GM12878 (cell line): ENCODE data around the gene VTA1. TPM values are rescaled to one million over a fixed set of nuclear protein-coding genes. Genes with fewer than 3 reads are reported as not detected.

Experiments
- ATAC-seq: fragments of 200-7000 bp; cut with Tn5 transposase; 3 replicates; pipeline ENCODE4 v1.9.1; 2020; ENCODE audit warnings: mild to moderate bottlenecking, moderate library complexity
- BruUV-seq: library from RNA; stranded (reverse); fragments of 400-500 nt; replicated peaks from 2 replicates; lab custom pipeline; 2021; lab: Mats Ljungman, UMichigan
- CTCF ChIA-PET: fragments of 300-600 bp; sonication (Branson Sonifier 250); formaldehyde crosslinking; extraction: SDS; loops from one replicate; lab custom pipeline; 2021; ENCODE audit warnings: inconsistent platforms; lab: Yijun Ruan, JAX
- POLR2A ChIA-PET: fragments of 350-600 bp; formaldehyde crosslinking; extraction: SDS; loops from one replicate; lab custom pipeline; 2021; ENCODE audit warnings: inconsistent platforms; lab: Charles Lee
- RAD21 ChIA-PET: fragments of 300-600 bp; sonication (Branson Sonifier 250); formaldehyde crosslinking; loops from one replicate; lab custom pipeline; 2023; ENCODE audit warnings: antibody characterized with exemption; ENCODE audit not compliant: unreplicated experiment; lab: Charles Lee
- SMC1A ChIA-PET: fragments of 300-600 bp; sonication (Branson Sonifier 250); formaldehyde crosslinking; loops from one replicate; lab custom pipeline; 2023; ENCODE audit not compliant: unreplicated experiment, uncharacterized antibody; lab: Charles Lee
- DNase-seq: peaks from one replicate; pipeline ENCODE4 v3.0.0-alpha.2; 2011; ENCODE audit warnings: low read depth, low spot score
- FAIRE-seq: peaks from 3 replicates; lab custom pipeline; 2011; peaks lifted over from hg19 to GRCh38; lab: Jason Lieb, UNC
- H2AFZ ChIP-seq: 2 replicates; pipeline ENCODE4 v1.6.0; 2011; ENCODE audit warnings: low read depth, low read length, control low read depth; ENCODE audit not compliant: control insufficient read depth
- H3K27ac ChIP-seq: 2 replicates; pipeline ENCODE4 v1.5.1; 2011; ENCODE audit warnings: control low read depth; ENCODE audit not compliant: control insufficient read depth, insufficient read depth
- H3K27me3 ChIP-seq, 2 experiments: replicated peaks in 1 of 2; 2 replicates each; pipeline versions ENCODE4 v1.6.0 to v1.6.1; 2011; ENCODE audit warnings: low read length in 1 of 2; ENCODE audit not compliant: control insufficient read depth in 2 of 2, insufficient read depth in 2 of 2
- H3K36me3 ChIP-seq, 2 experiments: 2 replicates each; pipeline ENCODE4 v1.5.1; 2011; ENCODE audit warnings: low read length in 1 of 2; ENCODE audit not compliant: control insufficient read depth in 2 of 2, insufficient read depth in 2 of 2
- H3K4me1 ChIP-seq: 2 replicates; pipeline ENCODE4 v1.6.1; 2011; ENCODE audit warnings: mild to moderate bottlenecking, low read length, moderate library complexity, mixed read lengths; ENCODE audit not compliant: control insufficient read depth, insufficient read depth
- H3K4me2 ChIP-seq: 2 replicates; pipeline ENCODE4 v1.6.0; 2011; ENCODE audit warnings: control low read depth; ENCODE audit not compliant: control insufficient read depth, insufficient read depth
- H3K4me3 ChIP-seq: fragments of 200-600 bp; sonication (generic); 2 replicates; pipeline ENCODE4 v1.5.1; 2016
- H3K79me2 ChIP-seq: 2 replicates; pipeline ENCODE4 v1.6.0; 2011; ENCODE audit warnings: low read length; ENCODE audit not compliant: control insufficient read depth, insufficient read depth
- H3K9ac ChIP-seq: 2 replicates; pipeline ENCODE4 v1.8.0; 2011; ENCODE audit warnings: low read length, control low read depth, mixed read lengths; ENCODE audit not compliant: control insufficient read depth, insufficient read depth
- H3K9me3 ChIP-seq: replicated peaks from 3 replicates; pipeline ENCODE4 v1.5.1; 2011; ENCODE audit warnings: mild to moderate bottlenecking, low read length; ENCODE audit not compliant: control insufficient read depth, insufficient read depth
- H4K20me1 ChIP-seq: 2 replicates; pipeline ENCODE4 v1.6.0; 2011; ENCODE audit not compliant: control insufficient read depth, insufficient read depth
- CHD1 ChIP-seq: IDR thresholded peaks from 2 replicates; pipeline ENCODE4 v1.6.1; 2012; ENCODE audit warnings: low read depth, low read length, improper control_type of control experiment
- FOS ChIP-seq: IDR thresholded peaks from 3 replicates; pipeline ENCODE4 v1.6.1; 2011; ENCODE audit warnings: borderline replicate concordance; ENCODE audit not compliant: insufficient read length; ENCODE audit errors: extremely low read depth
- FOXM1 ChIP-seq: IDR thresholded peaks from 2 replicates; pipeline ENCODE4 v1.6.1; 2012; ENCODE audit warnings: low read depth, mild to moderate bottlenecking, inconsistent platforms, low read length, moderate library complexity
- TAF1 ChIP-seq: IDR thresholded peaks from 2 replicates; pipeline ENCODE4 v1.6.1; 2011; ENCODE audit warnings: mild to moderate bottlenecking, low read depth, low read length, borderline replicate concordance
- WRNIP1 ChIP-seq: IDR thresholded peaks from 2 replicates; pipeline ENCODE4 v1.6.1; 2011; ENCODE audit warnings: low read depth, low read length, improper control_type of control experiment, borderline replicate concordance
- ZNF217 ChIP-seq: fragments of 450-650 bp; IDR thresholded peaks from 2 replicates; pipeline ENCODE4 v1.6.1; 2017; ENCODE audit warnings: antibody characterized with exemption, mild to moderate bottlenecking
- ZNF384 ChIP-seq: IDR thresholded peaks from 2 replicates; pipeline ENCODE4 v1.6.1; 2012; ENCODE audit warnings: low read depth, mild to moderate bottlenecking, low read length, improper control_type of control experiment, borderline replicate concordance
- WGBS: methylation state at CpG from one replicate; pipeline ENCODE4 v1.1.6; 2016; ENCODE audit warnings: low lambda C conversion rate; ENCODE audit not compliant: insufficient replicate concordance, insufficient coverage; ENCODE audit errors: missing lambda C conversion rate; 5-methylcytosine and 5-hydroxymethylcytosine counted together
- in situ Hi-C: fragments of 300-500 bp; cut with MboI; formaldehyde crosslinking; loops from 9 replicates; pipeline ENCODE4 v1.14.3; 2018; ENCODE audit warnings: mixed read lengths
- intact Hi-C: fragments of 100-400 bp; cut with micrococcal nuclease; formaldehyde crosslinking; loops from one replicate; pipeline ENCODE4 v1.14.2; 2022; ENCODE audit not compliant: unreplicated experiment
- polyA plus RNA-seq, 11 experiments: library from polyadenylated mRNA; depleted of rRNA in 4 of 11; unstranded in 6 of 11; stranded (reverse) in 5 of 11; fragments of >200 nt; fragmentation: Nextera tagmentation in 4 of 11; fragmentation: Illumina TruSeq in 1 of 11; extraction: Ambion mirVana in 4 of 11; extraction: Trizol in 1 of 11; gene quantifications; 1 replicate in 1 of 11; 2 replicates in 10 of 11; pipeline versions ENCODE4 v1.2.1 to v1.2.3, GENCODE V29; 2011 to 2016; ENCODE audit warnings: inconsistent platforms in 2 of 11, missing spikeins in 2 of 11, low read depth in 1 of 11
- total RNA-seq, 4 experiments: library from RNA; depleted of rRNA in 3 of 4; stranded (reverse); fragments of >200 nt in 3 of 4; fragmentation: Illumina TruSeq in 1 of 4; extraction: Trizol in 1 of 4; gene quantifications; 2 replicates each; pipeline versions ENCODE4 v1.2.1 to v1.2.3, GENCODE V29; 2013 to 2021
- TF ChIP-seq, protein P1 (sequence below): fragments of 450-650 bp; formaldehyde crosslinking; IDR thresholded peaks from 2 replicates; pipeline ENCODE4 v1.5.0; 2022; ENCODE audit warnings: mild to moderate bottlenecking, missing genetic modification characterization

Gene VTA1
- total and polyA plus RNA-seq, 10 of the 15 experiments (the other 5 are each of a cell fraction or from before 2014, with no cell fraction given): 48.3 to 126 (median 90.7) TPM

GRCh38 chr6:142222022-142222421 lies 75.0 kb downstream of the VTA1 start:
- H3K4me2 ChIP-seq: no peak overlapping the region
- POLR2A ChIA-PET: no interaction called here
- CTCF ChIA-PET: interaction anchor here (0.7 to 2.0 kb wide), 3 partner anchors 15 to 75 kb away, joined by 3 to 6 read pairs (median 5); partner anchors contain the start of genes NMBR and VTA1
- FAIRE-seq: no peak
- SMC1A ChIA-PET: interaction anchor here (1.0 kb wide), 1 partner anchor 14 kb away, joined by 3 read pairs; no protein-coding TSS in a partner anchor
- WGBS: 94% methylated on average over 6 of the region's 6 CpGs
- no peak overlapping the region for H2AFZ ChIP-seq
- no peaks in the 10 kb centered on the region for H3K27me3 ChIP-seq
- in situ Hi-C loops (no loop called here), intact Hi-C loops (no loop called here)
- H3K27ac ChIP-seq: no peak overlapping the region
- ATAC-seq: no peak
- no peak overlapping the region for H3K4me3 ChIP-seq
- RAD21 ChIA-PET: no interaction called here
- no peaks in the 10 kb centered on the region for H3K4me1 ChIP-seq
- H3K36me3 ChIP-seq: no peaks in the 10 kb centered on the region; a peak in 1 of 4 replicates
- no peak for TF ChIP-seq CHD1
- no peak for TF ChIP-seq TAF1
- no peak for TF ChIP-seq ZNF384
- no peak for TF ChIP-seq ZNF217
- TF ChIP-seq, protein P1, sequence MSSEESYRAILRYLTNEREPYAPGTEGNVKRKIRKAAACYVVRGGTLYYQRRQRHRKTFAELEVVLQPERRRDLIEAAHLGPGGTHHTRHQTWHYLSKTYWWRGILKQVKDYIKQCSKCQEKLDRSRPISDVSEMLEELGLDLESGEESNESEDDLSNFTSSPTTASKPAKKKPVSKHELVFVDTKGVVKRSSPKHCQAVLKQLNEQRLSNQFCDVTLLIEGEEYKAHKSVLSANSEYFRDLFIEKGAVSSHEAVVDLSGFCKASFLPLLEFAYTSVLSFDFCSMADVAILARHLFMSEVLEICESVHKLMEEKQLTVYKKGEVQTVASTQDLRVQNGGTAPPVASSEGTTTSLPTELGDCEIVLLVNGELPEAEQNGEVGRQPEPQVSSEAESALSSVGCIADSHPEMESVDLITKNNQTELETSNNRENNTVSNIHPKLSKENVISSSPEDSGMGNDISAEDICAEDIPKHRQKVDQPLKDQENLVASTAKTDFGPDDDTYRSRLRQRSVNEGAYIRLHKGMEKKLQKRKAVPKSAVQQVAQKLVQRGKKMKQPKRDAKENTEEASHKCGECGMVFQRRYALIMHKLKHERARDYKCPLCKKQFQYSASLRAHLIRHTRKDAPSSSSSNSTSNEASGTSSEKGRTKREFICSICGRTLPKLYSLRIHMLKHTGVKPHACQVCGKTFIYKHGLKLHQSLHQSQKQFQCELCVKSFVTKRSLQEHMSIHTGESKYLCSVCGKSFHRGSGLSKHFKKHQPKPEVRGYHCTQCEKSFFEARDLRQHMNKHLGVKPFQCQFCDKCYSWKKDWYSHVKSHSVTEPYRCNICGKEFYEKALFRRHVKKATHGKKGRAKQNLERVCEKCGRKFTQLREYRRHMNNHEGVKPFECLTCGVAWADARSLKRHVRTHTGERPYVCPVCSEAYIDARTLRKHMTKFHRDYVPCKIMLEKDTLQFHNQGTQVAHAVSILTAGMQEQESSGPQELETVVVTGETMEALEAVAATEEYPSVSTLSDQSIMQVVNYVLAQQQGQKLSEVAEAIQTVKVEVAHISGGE (CRISPR knock-in tag): no peak
- no peak for TF ChIP-seq WRNIP1
- TF ChIP-seq FOS: no peak
- TF ChIP-seq FOXM1: no peak
- H3K9me3 ChIP-seq: no peaks in the 10 kb centered on the region
- no peak for DNase-seq
- no TSS peak for BruUV-seq
- H4K20me1 ChIP-seq: no peaks in the 10 kb centered on the region
- no peaks in the 10 kb centered on the region for H3K79me2 ChIP-seq
- no peak overlapping the region for H3K9ac ChIP-seq
